CD4-positive, alpha-beta T cell treated with Interleukin-6 for 4 hours (primary cell): ENCODE results near the gene TNKS1BP1.
"Not testable (repeated sequence)": the region's sequence is repeated elsewhere in the genome, so short reads cannot be mapped to it uniquely, and the experiment has no call there.

Experiments
- DNase-seq: peaks from one replicate; pipeline ENCODE4 v3.0.0-alpha.2; 2020; ENCODE audit warnings: mixed read lengths

The TNKS1BP1 gene

GRCh38 chr11:57324886-57325734 lies at the start of gene TNKS1BP1:
Gene TNKS1BP1, minus strand, starts transcription at chr11:57324952. Its CDS starts 3,067 bp downstream, at chr11:57321885.
- peak; percentile 95 for DNase-seq

GRCh38 chr11:57373146-57373545 lies 48.4 kb upstream of the TNKS1BP1 start:
- no peak for DNase-seq

GRCh38 chr11:57370941-57371340 lies 46.2 kb upstream of the TNKS1BP1 start:
- no peak for DNase-seq

GRCh38 chr11:57370251-57370650 lies 45.5 kb upstream of the TNKS1BP1 start:
- no peak for DNase-seq

- DNase-seq = no peak
Observed at GRCh38 chr11:57368845-57369232, 44.1 kb upstream of the TNKS1BP1 start.

- no peak for DNase-seq
Observed at GRCh38 chr11:57368106-57368844, 43.5 kb upstream of the TNKS1BP1 start.

GRCh38 chr11:57364851-57365660 lies 40.3 kb upstream of the TNKS1BP1 start:
- no peak for DNase-seq

- no peak for DNase-seq
Observed at GRCh38 chr11:57363131-57364080, 38.7 kb upstream of the TNKS1BP1 start.

- DNase-seq = no peak
Observed at GRCh38 chr11:57361926-57362325, 37.2 kb upstream of the TNKS1BP1 start.

- DNase-seq = not testable (repeated sequence)
Observed at GRCh38 chr11:57361420-57361819, 36.7 kb upstream of the TNKS1BP1 start.

- DNase-seq = no peak
Observed at GRCh38 chr11:57360991-57361390, 36.2 kb upstream of the TNKS1BP1 start.

- no peak for DNase-seq
Observed at GRCh38 chr11:57359896-57360690, 35.3 kb upstream of the TNKS1BP1 start.

GRCh38 chr11:57359396-57359795 lies 34.6 kb upstream of the TNKS1BP1 start:
- DNase-seq = no peak

GRCh38 chr11:57358991-57359390 lies 34.2 kb upstream of the TNKS1BP1 start:
- no peak for DNase-seq

GRCh38 chr11:57358543-57358961 lies 33.8 kb upstream of the TNKS1BP1 start:
- DNase-seq = no peak

GRCh38 chr11:57357856-57358255 lies 33.1 kb upstream of the TNKS1BP1 start:
- DNase-seq = no peak

GRCh38 chr11:57357310-57357709 lies 32.6 kb upstream of the TNKS1BP1 start:
- no peak for DNase-seq

- DNase-seq = no peak
Observed at GRCh38 chr11:57356268-57356667, 31.5 kb upstream of the TNKS1BP1 start.

- no peak for DNase-seq
Observed at GRCh38 chr11:57354699-57355098, 29.9 kb upstream of the TNKS1BP1 start.

GRCh38 chr11:57353852-57354251 lies 29.1 kb upstream of the TNKS1BP1 start:
- DNase-seq = no peak

GRCh38 chr11:57353446-57353845 lies 28.7 kb upstream of the TNKS1BP1 start:
- DNase-seq = no peak
